SW480 (cell line): ENCODE results near the gene CPNE5.
A peak's percentile ranks its signal among the peaks of the same experiment; 100 is the strongest.
"Not testable (repeated sequence)": the region's sequence is repeated elsewhere in the genome, so short reads cannot be mapped to it uniquely, and the experiment has no call there.

Experiments
- DNase-seq: peaks from one replicate; pipeline ENCODE4 v3.0.0-alpha.2; 2016; ENCODE audit warnings: low spot score

Gene CPNE5

GRCh38 chr6:36723992-36724391 lies 115.3 kb downstream of the CPNE5 start:
- DNase-seq: not testable (repeated sequence)

GRCh38 chr6:36722879-36723278 lies 116.4 kb downstream of the CPNE5 start:
- DNase-seq: no peak

- no peak for DNase-seq
Observed at GRCh38 chr6:36722365-36722764, 116.9 kb downstream of the CPNE5 start.

- no peak for DNase-seq
Observed at GRCh38 chr6:36721369-36722140, 117.7 kb downstream of the CPNE5 start.

GRCh38 chr6:36720251-36721141 lies 118.7 kb downstream of the CPNE5 start:
- DNase-seq: no peak

GRCh38 chr6:36719126-36719525 lies 120.1 kb downstream of the CPNE5 start:
- DNase-seq: no peak

GRCh38 chr6:36718560-36718959 lies 120.7 kb downstream of the CPNE5 start:
- no peak for DNase-seq

- DNase-seq: no peak
Observed at GRCh38 chr6:36717871-36718540, 121.2 kb downstream of the CPNE5 start.

- DNase-seq: no peak
Observed at GRCh38 chr6:36717231-36717825, 121.9 kb downstream of the CPNE5 start.

- DNase-seq: no peak
Observed at GRCh38 chr6:36716476-36717093, 122.7 kb downstream of the CPNE5 start.

GRCh38 chr6:36715469-36715868 lies 123.8 kb downstream of the CPNE5 start:
- no peak for DNase-seq

GRCh38 chr6:36714511-36714910 lies 124.7 kb downstream of the CPNE5 start:
- DNase-seq: no peak

- no peak for DNase-seq
Observed at GRCh38 chr6:36713846-36714245, 125.4 kb downstream of the CPNE5 start.

- DNase-seq: no peak
Observed at GRCh38 chr6:36712816-36713215, 126.4 kb downstream of the CPNE5 start.

- no peak for DNase-seq
Observed at GRCh38 chr6:36706339-36706738, 132.9 kb downstream of the CPNE5 start.

GRCh38 chr6:36704961-36705577 lies 134.2 kb downstream of the CPNE5 start:
- DNase-seq: not testable (repeated sequence)

GRCh38 chr6:36703982-36704381 lies 135.3 kb downstream of the CPNE5 start:
- DNase-seq: no peak

GRCh38 chr6:36703081-36703606 lies 136.1 kb downstream of the CPNE5 start:
- DNase-seq: no peak

GRCh38 chr6:36702656-36703055 lies 136.6 kb downstream of the CPNE5 start:
- DNase-seq: no peak

- peak; percentile 44 for DNase-seq
Observed at GRCh38 chr6:36701401-36701991, 137.7 kb downstream of the CPNE5 start.

GRCh38 chr6:36700831-36701230 lies 138.4 kb downstream of the CPNE5 start:
- DNase-seq: no peak
